WI38 (cell line): ENCODE results near the gene HPS1.

Experiments used
- H3K4me3 ChIP-seq: 2 replicates; pipeline ENCODE4 v1.5.1; 2011; ENCODE audit warnings: low read depth, mild to moderate bottlenecking, control low read depth, low read length
- CTCF ChIP-seq: IDR thresholded peaks from 2 replicates; pipeline ENCODE4 v1.5.1; 2012; ENCODE audit warnings: low read depth, mild to moderate bottlenecking, control low read depth, low read length

HPS1 gene

GRCh38 chr10:98422182-98422581 lies 24.6 kb downstream of the HPS1 start:
- TF ChIP-seq CTCF: no peak
- no peak overlapping the region for H3K4me3 ChIP-seq

GRCh38 chr10:98420786-98421185 lies 25.9 kb downstream of the HPS1 start:
- H3K4me3 ChIP-seq: no peak overlapping the region
- TF ChIP-seq CTCF: no peak

GRCh38 chr10:98419469-98420261 lies 27.1 kb downstream of the HPS1 start:
- no peak for TF ChIP-seq CTCF
- no peak overlapping the region for H3K4me3 ChIP-seq

GRCh38 chr10:98418665-98419468 lies 27.9 kb downstream of the HPS1 start:
- no peak for TF ChIP-seq CTCF
- H3K4me3 ChIP-seq: no peak overlapping the region

- H3K4me3 ChIP-seq: no peak overlapping the region
- no peak for TF ChIP-seq CTCF
Observed at GRCh38 chr10:98417973-98418664, 28.6 kb downstream of the HPS1 start.

GRCh38 chr10:98417481-98417959 lies 29.2 kb downstream of the HPS1 start:
- TF ChIP-seq CTCF: no peak

More at GRCh38 chr10:98417481-98417959, 29.2 kb downstream of the HPS1 start:
- no peak overlapping the region for H3K4me3 ChIP-seq
